GM23338 (cell line): ENCODE data around the gene LAMB1.

Experiments used
- CREB1 ChIP-seq: fragments of 250-450 bp; sonication (Bioruptor Pico); IDR thresholded peaks from 2 replicates; pipeline ENCODE4 v1.5.0; 2020; ENCODE audit warnings: low read depth, mild to moderate bottlenecking, moderate library complexity
- CTCF ChIP-seq, 2 experiments: fragments of 200-600 bp in 1 of 2; sonication (generic) in 1 of 2; conservative IDR thresholded peaks; 2 replicates each; pipeline versions ENCODE4 v1.5.1 to v1.6.1; 2016 to 2017; ENCODE audit warnings: antibody characterized with exemption in 2 of 2, low read depth in 2 of 2, mild to moderate bottlenecking in 2 of 2, moderate library complexity in 1 of 2
- ETS1 ChIP-seq: IDR thresholded peaks from 2 replicates; pipeline ENCODE4 v1.6.1; 2016; ENCODE audit warnings: antibody characterized with exemption
- EZH2 ChIP-seq: fragments of 200-600 bp; sonication (generic); IDR thresholded peaks from one replicate; pipeline ENCODE4 v1.8.0; 2017; ENCODE audit warnings: antibody characterized with exemption, mild to moderate bottlenecking, low read depth; ENCODE audit not compliant: unreplicated experiment
- EZH2phosphoT487 ChIP-seq: fragments of 200-600 bp; sonication (generic); IDR thresholded peaks from one replicate; pipeline ENCODE4 v1.8.1; 2018; ENCODE audit warnings: antibody characterized with exemption; ENCODE audit not compliant: unreplicated experiment
- POLR2AphosphoS5 ChIP-seq: IDR thresholded peaks from 2 replicates; pipeline ENCODE4 v1.6.1; 2016; ENCODE audit warnings: antibody characterized with exemption, low read depth

GRCh38 chr7:107943018-107943417 is 59.9 kb downstream of the LAMB1 start:
- TF ChIP-seq CTCF (conservative IDR thresholded peaks at IDR 0.05; ENCODE audit: low read depth in 2 of 2) (no peak), POLR2AphosphoS5 (no peak), CREB1 (no peak), EZH2 (no peak), ETS1 (no peak), EZH2phosphoT487 (no peak)
